Measurements from ENCODE around the gene MCAM.
A peak's percentile ranks its signal among the peaks of the same experiment; 100 is the strongest.

The MCAM gene

DNA sequence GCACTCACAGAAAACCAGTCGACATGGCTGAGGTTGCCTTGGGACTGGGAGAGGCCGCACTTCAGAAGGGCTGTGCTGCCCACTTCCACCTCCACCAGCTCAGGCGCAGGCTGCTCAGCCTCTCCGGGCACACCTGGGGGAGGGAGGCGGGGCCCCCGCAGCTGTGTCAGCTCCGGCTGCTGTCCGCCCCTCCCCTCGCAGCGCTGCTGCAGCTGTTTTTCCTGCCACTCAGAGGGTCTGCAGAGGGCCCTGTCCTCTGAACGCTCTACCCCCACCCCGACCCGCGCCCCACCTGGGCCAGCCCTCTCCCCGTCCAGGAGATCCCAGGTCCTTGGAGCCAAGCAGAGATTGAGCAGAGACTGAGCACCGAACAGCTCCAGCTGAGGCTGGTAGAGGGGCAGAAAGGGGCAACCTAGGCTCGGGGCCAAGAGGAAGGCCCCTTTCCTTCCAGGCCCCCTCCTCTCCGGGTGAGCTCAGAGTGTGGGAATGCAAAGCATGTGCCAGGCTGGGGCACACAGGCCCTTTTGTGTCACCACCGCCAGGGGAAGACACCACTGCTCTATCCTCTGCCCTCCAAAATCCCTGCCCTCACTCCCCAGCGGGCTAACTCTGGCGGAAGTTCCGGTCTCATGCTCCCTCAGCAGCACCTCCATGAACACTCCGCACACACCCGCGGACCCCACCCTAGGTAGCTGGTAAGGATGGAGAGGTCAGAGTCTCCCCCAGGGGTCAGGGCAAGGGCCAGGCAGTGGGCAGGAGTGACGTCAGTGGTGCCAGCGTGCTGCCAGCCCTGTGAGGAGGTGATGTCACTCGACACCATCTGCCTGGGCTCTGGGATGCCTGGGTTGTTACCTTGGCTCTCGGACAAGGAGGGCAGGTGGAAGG is 1.6 kb downstream of the MCAM start:
- TF ChIP-seq ZNF274 (IDR thresholded peaks at IDR 0.05; ENCODE audit: low read depth, low read length) = no peak
- peak overlapping the region; percentile 3; the same call in 1 of the 2 replicates for H3K4me3 ChIP-seq (ENCODE audit: low read length)

DNA sequence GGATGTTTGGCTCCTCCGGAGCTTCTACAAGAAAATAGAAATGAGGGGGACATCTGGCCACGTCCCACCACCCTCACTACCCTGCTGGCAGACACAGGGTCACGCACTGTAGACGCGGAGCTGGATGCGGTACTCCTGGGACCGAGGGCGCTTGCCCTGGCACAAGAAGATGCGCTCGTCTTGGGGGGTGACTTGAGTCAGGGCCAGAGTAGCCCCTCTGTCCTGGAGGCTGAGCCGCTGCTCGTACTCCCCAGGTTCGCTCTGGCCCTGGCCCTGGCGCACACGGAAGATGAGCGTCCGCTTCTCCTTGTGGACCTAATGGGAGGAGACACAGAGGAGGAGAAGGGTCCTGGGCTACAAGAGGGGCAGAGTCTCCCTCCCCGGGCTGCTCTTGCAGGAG is 2.2 kb downstream of the MCAM start:
- H3K4me3 ChIP-seq (ENCODE audit: low read length) = no peak overlapping the region
- TF ChIP-seq ZNF274 (IDR thresholded peaks at IDR 0.05; ENCODE audit: low read depth, low read length) = no peak

DNA sequence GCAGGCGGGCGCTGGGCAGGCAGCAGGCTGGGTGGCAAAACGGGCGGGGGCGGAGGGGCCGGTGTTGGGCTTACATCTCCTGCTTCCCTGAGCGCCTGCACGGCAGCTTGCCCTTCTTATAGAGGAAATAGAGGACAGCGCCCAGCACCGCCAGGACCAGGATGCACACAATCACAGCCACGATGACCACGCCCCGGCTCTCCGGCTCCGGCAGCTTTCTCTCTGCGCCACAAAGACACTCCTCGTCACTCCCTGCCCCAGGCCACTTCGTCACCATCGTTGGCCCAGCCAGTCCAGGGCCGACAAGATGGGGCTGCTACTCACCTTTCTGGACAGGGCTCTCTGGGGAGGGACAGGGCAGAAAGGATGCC is 6.3 kb downstream of the MCAM start:
- no peak for TF ChIP-seq ZNF274 (IDR thresholded peaks at IDR 0.05; ENCODE audit: low read depth, low read length)
- no peak overlapping the region for H3K4me3 ChIP-seq (ENCODE audit: low read length)

DNA sequence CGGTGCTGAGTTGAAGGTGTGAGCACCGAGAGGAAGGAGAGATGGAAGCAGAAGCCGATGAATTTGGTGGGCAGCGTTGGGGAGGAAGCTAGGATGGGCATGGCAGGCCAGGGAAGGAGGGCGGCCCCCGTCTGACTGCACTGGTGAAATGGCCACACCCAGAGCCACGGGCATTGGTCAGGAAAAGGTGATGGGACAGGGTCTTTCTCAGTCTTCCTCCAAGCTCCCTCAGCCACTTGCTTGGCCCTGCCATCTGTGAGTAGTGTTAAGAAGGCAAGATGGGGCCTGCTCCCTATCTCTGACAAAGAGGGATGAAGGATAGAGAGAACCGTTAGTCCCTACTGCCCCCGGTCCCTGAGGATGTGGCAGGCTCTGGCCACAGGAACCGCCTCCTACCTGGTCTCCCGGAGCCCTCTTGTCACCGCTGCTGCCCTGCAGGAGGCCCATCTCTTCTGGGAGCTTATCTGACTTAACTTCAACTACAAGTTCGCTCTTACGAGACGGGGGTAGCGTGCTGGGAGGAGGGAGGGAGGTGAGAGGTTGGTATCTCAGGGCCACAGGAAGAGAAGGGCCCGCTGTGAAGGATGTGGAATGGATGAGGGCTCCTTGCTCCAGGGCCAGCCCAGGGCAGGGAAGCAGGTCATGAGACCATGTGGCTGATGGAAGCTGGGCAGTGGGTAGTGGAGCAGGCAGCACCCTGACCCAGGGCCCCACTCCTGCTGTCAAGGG is 6.8 kb downstream of the MCAM start:
- TF ChIP-seq ZNF274 (IDR thresholded peaks at IDR 0.05; ENCODE audit: low read depth, low read length) = no peak
- H3K4me3 ChIP-seq (ENCODE audit: low read length) = no peak overlapping the region

DNA sequence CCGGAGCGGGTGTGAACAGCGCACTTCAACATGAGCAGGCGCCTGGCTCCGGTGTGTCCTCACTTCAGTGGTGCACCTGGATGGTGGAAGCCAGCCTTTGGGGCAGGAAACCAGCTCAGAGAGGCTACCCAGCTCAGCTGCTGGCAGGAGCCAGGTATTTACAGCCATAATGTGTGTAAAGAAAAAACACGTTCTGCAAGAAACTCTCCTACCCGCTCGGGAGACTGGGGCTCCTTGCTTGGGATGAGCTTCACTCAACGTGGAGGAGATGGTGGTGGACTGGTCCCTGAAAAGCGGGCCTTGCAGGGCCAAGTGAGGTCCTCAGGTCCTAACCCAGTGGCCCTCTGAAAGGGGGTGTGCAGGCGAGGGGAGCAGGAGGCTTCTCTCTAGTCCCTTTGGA is 7.5 kb downstream of the MCAM start:
- no peak overlapping the region for H3K4me3 ChIP-seq (ENCODE audit: low read length)
- TF ChIP-seq ZNF274 (IDR thresholded peaks at IDR 0.05; ENCODE audit: low read depth, low read length) = no peak

DNA sequence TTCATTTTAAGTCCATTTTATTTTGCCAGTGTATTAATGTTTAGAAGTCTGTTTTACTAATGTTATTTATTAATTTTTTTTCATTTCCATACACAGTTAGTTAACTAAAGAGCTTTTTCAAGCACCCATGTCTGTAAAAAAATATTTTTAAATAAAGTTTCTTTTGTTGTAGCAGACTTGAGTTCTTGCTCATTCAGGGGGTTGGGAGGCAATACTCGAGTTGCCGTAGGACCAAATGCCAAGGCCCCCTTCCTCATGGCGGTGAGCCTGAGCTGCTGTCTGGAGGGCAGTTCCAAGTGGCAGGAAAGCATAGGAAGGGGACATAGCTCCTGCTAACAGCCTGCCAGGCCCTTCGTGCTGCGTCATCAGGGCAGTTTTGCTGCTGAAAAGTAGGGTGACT is 9.0 kb downstream of the MCAM start:
- H3K4me3 ChIP-seq (ENCODE audit: low read length) = no peak overlapping the region

DNA sequence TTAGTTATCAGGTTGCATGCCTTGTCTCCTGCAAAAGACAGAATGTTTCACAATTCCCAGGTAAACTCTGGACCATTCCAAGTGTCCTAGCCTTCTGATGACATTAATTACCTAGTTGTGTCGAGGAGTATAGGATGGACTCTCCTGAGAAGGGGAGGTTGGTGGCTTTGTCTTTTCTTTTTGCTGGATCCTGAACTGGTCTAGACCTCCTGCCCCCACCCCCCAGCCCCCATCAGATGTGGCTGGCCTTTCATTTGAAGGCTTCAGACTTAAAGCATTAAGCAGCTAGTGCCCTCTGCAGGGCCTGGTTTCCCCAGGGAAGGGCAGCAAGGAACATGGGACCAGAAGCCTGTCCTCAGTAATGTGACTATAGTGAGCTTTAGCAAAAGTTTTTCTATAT is 9.7 kb downstream of the MCAM start:
- no peak overlapping the region for H3K4me3 ChIP-seq (ENCODE audit: low read length)
- TF ChIP-seq ZNF274 (IDR thresholded peaks at IDR 0.05; ENCODE audit: low read depth, low read length) = no peak

More for the DNA sequence above, 9.0 kb downstream of the MCAM start:
- TF ChIP-seq ZNF274 (IDR thresholded peaks at IDR 0.05; ENCODE audit: low read depth, low read length) = no peak

DNA sequence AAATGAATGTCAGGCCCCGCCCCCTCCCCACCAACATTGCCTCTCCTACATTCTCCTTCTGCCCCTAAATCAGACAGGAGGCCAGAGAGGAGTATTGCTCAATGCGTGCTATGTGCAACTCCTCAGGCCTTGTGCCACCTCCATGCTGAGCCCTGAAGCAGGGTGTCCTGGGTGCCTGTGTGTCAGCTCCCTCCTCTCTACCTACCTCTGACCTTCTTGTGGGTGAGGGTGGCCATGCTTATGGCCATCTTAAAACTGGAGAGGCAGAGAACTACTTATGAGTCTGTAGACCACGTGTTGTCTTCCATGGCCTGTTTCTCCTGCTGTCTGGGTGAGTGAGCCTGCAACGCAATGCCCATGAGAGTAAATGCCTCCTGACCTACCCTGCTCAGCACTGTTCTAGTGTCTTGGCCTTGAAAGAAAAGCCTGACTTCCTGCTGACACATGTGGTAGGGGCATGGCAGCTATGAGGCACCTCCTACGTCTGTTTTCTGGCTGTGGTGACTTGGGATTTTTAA is 10.5 kb downstream of the MCAM start:
- no peak for TF ChIP-seq ZNF274 (IDR thresholded peaks at IDR 0.05; ENCODE audit: low read depth, low read length)
- no peak overlapping the region for H3K4me3 ChIP-seq (ENCODE audit: low read length)

DNA sequence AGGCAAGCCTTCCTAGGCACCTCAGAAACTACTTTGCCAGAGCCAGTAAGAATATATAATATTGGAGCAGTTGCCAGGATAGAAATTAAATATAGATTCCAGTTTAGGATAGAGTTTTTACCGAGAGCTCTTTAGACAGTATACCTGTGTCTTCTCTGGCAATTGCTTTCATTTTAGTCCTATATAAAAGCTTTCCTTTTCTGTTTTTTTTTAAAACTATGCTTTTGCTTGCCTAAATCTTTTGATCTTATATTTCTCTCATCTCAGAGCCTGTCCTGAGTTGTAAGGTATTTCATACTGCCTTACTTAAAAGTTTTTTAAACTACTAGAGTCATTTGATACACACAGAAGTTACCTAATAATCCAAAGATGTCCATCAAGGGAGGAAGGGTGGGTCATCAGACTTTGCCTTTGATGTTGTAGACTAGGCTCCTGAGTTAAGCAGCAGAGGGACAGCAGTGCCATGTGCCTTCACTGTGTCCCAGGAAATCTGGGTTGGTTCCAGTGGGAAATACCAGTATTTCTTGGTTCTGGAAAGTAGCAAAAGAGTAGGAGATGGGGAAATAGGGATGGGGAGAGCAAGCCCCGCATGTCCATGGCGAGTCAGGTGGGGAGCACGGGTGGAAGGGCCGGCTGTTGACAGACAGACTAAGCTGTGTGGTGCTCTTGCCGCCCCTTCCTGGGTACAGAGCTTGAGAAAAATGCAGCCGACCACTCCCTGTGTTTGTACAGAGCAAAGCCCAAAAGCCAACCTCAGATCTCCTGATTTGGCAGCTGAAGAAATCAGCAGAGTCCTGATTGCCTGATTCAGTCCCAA is 11.2 kb downstream of the MCAM start:
- TF ChIP-seq ZNF274 (IDR thresholded peaks at IDR 0.05; ENCODE audit: low read depth, low read length) = no peak
- H3K4me3 ChIP-seq (ENCODE audit: low read length) = no peak overlapping the region

DNA sequence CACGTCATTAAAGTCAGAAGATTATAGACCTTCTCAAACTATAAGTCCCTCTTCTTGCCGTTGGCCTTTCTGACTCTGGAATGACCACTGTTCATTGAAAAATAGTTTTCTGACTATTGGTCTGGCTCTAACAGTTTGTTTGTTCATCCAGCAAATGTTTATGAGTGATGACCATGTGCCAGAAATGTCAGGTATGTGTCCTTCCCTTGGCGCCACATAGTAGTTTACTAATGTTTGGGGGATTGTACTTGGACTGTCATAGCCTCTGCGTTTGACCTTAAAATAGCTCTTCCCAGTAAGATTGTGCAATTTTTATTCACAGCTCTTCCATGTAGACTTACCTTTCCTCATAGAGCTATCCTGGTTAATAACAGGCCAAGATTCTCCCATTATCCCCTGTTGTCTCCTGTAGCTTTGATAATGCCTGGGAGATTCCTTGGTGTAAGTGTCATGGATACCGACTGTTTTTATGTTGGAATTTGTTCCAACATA is 13.7 kb downstream of the MCAM start:
- TF ChIP-seq ZNF274 (IDR thresholded peaks at IDR 0.05; ENCODE audit: low read depth, low read length) = no peak
- no peak overlapping the region for H3K4me3 ChIP-seq (ENCODE audit: low read length)

DNA sequence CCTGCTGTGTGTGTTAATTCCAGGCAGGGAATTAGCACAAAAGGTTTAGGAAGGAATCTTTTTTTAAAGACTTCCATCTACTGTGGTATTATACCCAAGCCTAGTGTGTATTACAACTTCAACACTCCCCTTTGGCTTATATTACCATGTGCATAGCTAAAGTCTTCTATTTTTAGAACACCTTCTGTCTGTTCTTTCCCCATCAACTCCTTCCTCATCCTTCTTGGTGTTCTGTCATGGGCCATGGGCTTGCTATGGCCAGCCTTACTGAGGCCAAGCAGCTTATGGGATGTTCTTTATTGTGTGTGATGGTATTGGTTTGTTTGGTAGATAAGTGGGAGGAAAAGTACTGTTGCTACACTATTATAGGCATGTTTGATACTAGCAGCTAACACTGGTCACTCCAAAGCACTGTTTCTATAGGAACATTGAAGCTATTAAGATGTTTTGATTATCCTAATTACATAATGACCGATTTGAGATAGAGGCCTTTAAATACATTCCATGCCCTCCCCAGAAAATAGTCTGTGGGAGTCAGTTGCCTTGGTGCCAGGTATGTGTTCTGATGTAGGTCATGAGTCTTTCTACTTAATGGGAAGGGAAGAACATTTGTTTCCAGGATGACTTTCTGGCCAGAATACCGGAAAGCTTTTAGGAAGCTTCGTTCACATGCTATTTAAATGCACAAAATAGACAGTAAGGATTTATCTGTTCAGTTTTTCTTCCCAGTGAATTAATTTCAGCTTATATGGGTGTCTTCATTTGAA is 16.5 kb downstream of the MCAM start:
- TF ChIP-seq ZNF274 (IDR thresholded peaks at IDR 0.05; ENCODE audit: low read depth, low read length) = no peak
- no peak overlapping the region for H3K4me3 ChIP-seq (ENCODE audit: low read length)

DNA sequence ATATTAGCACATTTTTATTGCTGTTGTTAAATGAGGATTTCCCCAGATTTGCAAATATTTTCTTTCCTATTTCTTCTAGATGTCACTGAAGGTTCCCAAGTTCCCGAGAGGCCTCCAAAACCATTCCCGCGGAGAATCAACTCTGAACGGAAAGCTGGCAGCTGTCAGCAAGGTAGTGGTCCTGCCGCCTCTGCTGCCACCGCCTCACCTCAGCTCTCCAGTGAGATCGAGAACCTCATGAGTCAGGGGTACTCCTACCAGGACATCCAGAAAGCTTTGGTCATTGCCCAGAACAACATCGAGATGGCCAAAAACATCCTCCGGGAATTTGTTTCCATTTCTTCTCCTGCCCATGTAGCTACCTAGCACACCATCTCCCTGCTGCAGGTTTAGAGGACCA is 17.5 kb downstream of the MCAM start:
- no peak for TF ChIP-seq ZNF274 (IDR thresholded peaks at IDR 0.05; ENCODE audit: low read depth, low read length)
- H3K4me3 ChIP-seq (ENCODE audit: low read length) = no peak overlapping the region

DNA sequence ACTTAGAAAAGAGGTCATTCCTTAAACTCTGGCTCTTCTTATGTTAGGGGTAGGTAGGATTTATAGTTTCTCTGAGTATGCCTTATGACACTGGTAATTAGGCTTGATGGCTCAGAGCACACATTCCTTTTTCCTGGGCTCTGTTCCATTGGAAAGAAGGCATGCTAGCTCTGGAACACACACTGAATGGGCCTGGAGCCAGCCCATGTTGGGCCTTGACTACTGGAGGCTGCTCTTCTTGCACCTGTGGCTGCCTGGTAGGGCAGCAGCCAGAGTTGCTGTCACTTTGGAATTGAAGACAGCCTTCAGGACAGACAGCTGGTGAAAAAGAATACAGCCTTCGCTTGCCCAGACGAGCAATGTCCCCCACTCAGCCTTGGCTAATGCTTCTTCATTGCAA is 18.2 kb downstream of the MCAM start:
- no peak for TF ChIP-seq ZNF274 (IDR thresholded peaks at IDR 0.05; ENCODE audit: low read depth, low read length)
- H3K4me3 ChIP-seq (ENCODE audit: low read length) = no peak overlapping the region
